IMR-90 (cell line): Measurements from ENCODE around the gene XKR7. TPM values are rescaled to one million over a fixed set of nuclear protein-coding genes. Genes with fewer than 3 reads are reported as not detected.

Experiments used
- ATAC-seq: fragments of 200-7000 bp; cut with Tn5 transposase; 2 replicates; pipeline ENCODE4 v1.9.1; 2020; ENCODE audit warnings: low read depth, mild to moderate bottlenecking, moderate library complexity
- BruUV-seq: library from RNA; stranded (reverse); fragments of 400-500 nt; replicated peaks from 2 replicates; lab custom pipeline; 2021; lab: Mats Ljungman, UMichigan
- CTCF ChIA-PET: fragments of 300-600 bp; formaldehyde crosslinking; extraction: SDS; loops from one replicate; lab custom pipeline; 2021; ENCODE audit warnings: antibody characterized with exemption; lab: Yijun Ruan, JAX
- POLR2A ChIA-PET: fragments of 300-600 bp; sonication (Branson Sonifier 250); formaldehyde crosslinking; loops from one replicate; lab custom pipeline; 2022; ENCODE audit warnings: antibody characterized with exemption; ENCODE audit not compliant: unreplicated experiment; lab: Charles Lee
- DNase-seq: peaks from one replicate; pipeline ENCODE4 v3.0.0; 2013
- H2AFZ ChIP-seq: replicated peaks from 2 replicates; pipeline ENCODE3; 2013; ENCODE audit warnings: low read length, mild to moderate bottlenecking; ENCODE audit not compliant: poor library complexity
- H2AK5ac ChIP-seq: 2 replicates; pipeline ENCODE4 v1.6.1; 2013; ENCODE audit warnings: low read depth, low read length, inconsistent platforms
- H2AK9ac ChIP-seq: replicated peaks from 2 replicates; pipeline ENCODE3; 2013; ENCODE audit warnings: mild to moderate bottlenecking, low read depth, low read length, moderate library complexity; ENCODE audit not compliant: poor library complexity
- H2BK120ac ChIP-seq: 2 replicates; pipeline ENCODE4 v1.6.1; 2013; ENCODE audit warnings: low read depth, low read length, inconsistent platforms
- H2BK15ac ChIP-seq: 3 replicates; pipeline ENCODE4 v1.6.1; 2013; ENCODE audit warnings: low read depth, low read length, inconsistent platforms
- H2BK20ac ChIP-seq: 2 replicates; pipeline ENCODE4 v1.6.1; 2013; ENCODE audit warnings: low read depth, mild to moderate bottlenecking, inconsistent platforms, low read length, moderate library complexity
- H2BK5ac ChIP-seq: 2 replicates; pipeline ENCODE4 v1.6.1; 2013; ENCODE audit warnings: mild to moderate bottlenecking, low read depth, low read length, inconsistent platforms; ENCODE audit not compliant: poor library complexity, severe bottlenecking
- H3K14ac ChIP-seq: replicated peaks from 2 replicates; pipeline ENCODE4 v1.6.1; 2013; ENCODE audit warnings: low read depth, low read length, inconsistent platforms
- H3K18ac ChIP-seq: 2 replicates; pipeline ENCODE4 v1.6.1; 2013; ENCODE audit warnings: low read depth, low read length, control low read depth
- H3K23ac ChIP-seq: 2 replicates; pipeline ENCODE4 v1.6.1; 2013; ENCODE audit warnings: low read depth, low read length, inconsistent platforms
- H3K27ac ChIP-seq: 2 replicates; pipeline ENCODE4 v1.5.1; 2013; ENCODE audit warnings: mild to moderate bottlenecking, control low read depth, low read length; ENCODE audit not compliant: insufficient read depth
- H3K27me3 ChIP-seq: 2 replicates; pipeline ENCODE4 v1.6.1; 2013; ENCODE audit warnings: low read length; ENCODE audit not compliant: control insufficient read depth, insufficient read depth
- H3K36me3 ChIP-seq: 2 replicates; pipeline ENCODE4 v1.6.1; 2013; ENCODE audit warnings: low read length, mixed read lengths; ENCODE audit not compliant: control insufficient read depth, insufficient read depth
- H3K4ac ChIP-seq: 2 replicates; pipeline ENCODE4 v1.6.1; 2013; ENCODE audit warnings: low read depth, low read length, inconsistent platforms
- H3K4me1 ChIP-seq: 2 replicates; pipeline ENCODE4 v1.6.1; 2013; ENCODE audit warnings: low read length, mixed read lengths; ENCODE audit not compliant: control insufficient read depth, insufficient read depth
- H3K4me2 ChIP-seq: 2 replicates; pipeline ENCODE4 v1.6.1; 2013; ENCODE audit warnings: low read depth, mild to moderate bottlenecking, control low read depth, low read length, moderate library complexity
- H3K4me3 ChIP-seq: 2 replicates; pipeline ENCODE4 v1.5.1; 2013; ENCODE audit warnings: low read depth, mild to moderate bottlenecking, control low read depth, low read length, moderate library complexity; ENCODE audit not compliant: insufficient read depth
- H3K56ac ChIP-seq: 2 replicates; pipeline ENCODE4 v1.6.1; 2013; ENCODE audit warnings: low read length, inconsistent platforms; ENCODE audit not compliant: insufficient read depth; ENCODE audit errors: extremely low read depth
- H3K79me1 ChIP-seq, 2 experiments: 2 replicates each; pipeline ENCODE4 v1.6.1; 2013; ENCODE audit warnings: low read length in 2 of 2, inconsistent platforms in 1 of 2, low read depth in 1 of 2
- H3K9ac ChIP-seq: 2 replicates; pipeline ENCODE4 v1.6.1; 2013; ENCODE audit warnings: low read depth, low read length, control low read depth
- H3K9me1 ChIP-seq: 2 replicates; pipeline ENCODE4 v1.6.1; 2013; ENCODE audit warnings: low read length, inconsistent platforms; ENCODE audit not compliant: insufficient read depth
- H3K9me3 ChIP-seq: 2 replicates; pipeline ENCODE4 v1.6.1; 2013; ENCODE audit warnings: low read length; ENCODE audit not compliant: control insufficient read depth, insufficient read depth
- H4K20me1 ChIP-seq: 2 replicates; pipeline ENCODE4 v1.6.1; 2013; ENCODE audit warnings: low read length, inconsistent platforms; ENCODE audit not compliant: insufficient read depth
- H4K5ac ChIP-seq: 2 replicates; pipeline ENCODE4 v1.6.1; 2013; ENCODE audit warnings: mild to moderate bottlenecking, low read depth, low read length, control low read depth
- H4K8ac ChIP-seq, 2 experiments: 2 replicates each; pipeline ENCODE4 v1.6.1; 2013; ENCODE audit warnings: low read depth in 2 of 2, low read length in 2 of 2, control low read depth in 1 of 2, inconsistent platforms in 1 of 2
- H4K91ac ChIP-seq: 2 replicates; pipeline ENCODE4 v1.6.1; 2013; ENCODE audit warnings: low read depth, low read length, inconsistent platforms; ENCODE audit not compliant: insufficient read depth
- CEBPB ChIP-seq: IDR thresholded peaks from 2 replicates; pipeline ENCODE4 v1.6.1; 2012; ENCODE audit warnings: low read depth, low read length, improper control_type of control experiment
- CHD1 ChIP-seq: IDR thresholded peaks from 2 replicates; pipeline ENCODE4 v1.6.1; 2012; ENCODE audit warnings: low read depth, low read length, improper control_type of control experiment
- ELK1 ChIP-seq: fragments of 150-350 bp; IDR thresholded peaks from 2 replicates; pipeline ENCODE4 v1.6.1; 2016; ENCODE audit warnings: low read depth, mild to moderate bottlenecking, low read length, moderate library complexity, borderline replicate concordance
- FOS ChIP-seq: fragments of 150-350 bp; IDR thresholded peaks from 2 replicates; pipeline ENCODE4 v1.6.1; 2016; ENCODE audit warnings: low read depth, low read length
- MAFK ChIP-seq: IDR thresholded peaks from 2 replicates; pipeline ENCODE4 v1.6.1; 2012; ENCODE audit warnings: low read depth, low read length, improper control_type of control experiment
- MAZ ChIP-seq: IDR thresholded peaks from 2 replicates; pipeline ENCODE4 v1.6.1; 2012; ENCODE audit warnings: low read depth, mild to moderate bottlenecking, low read length, improper control_type of control experiment, moderate library complexity, borderline replicate concordance
- MXI1 ChIP-seq: IDR thresholded peaks from 2 replicates; pipeline ENCODE4 v1.6.1; 2012; ENCODE audit warnings: low read depth, mild to moderate bottlenecking, low read length, moderate library complexity, borderline replicate concordance
- NFE2L2 ChIP-seq: fragments of 150-350 bp; IDR thresholded peaks from 2 replicates; pipeline ENCODE4 v1.6.1; 2016; ENCODE audit warnings: low read depth, mild to moderate bottlenecking, low read length
- POLR2A ChIP-seq: IDR thresholded peaks from 2 replicates; pipeline ENCODE4 v1.6.1; 2012; ENCODE audit warnings: mild to moderate bottlenecking, low read depth, low read length
- RAD21 ChIP-seq: IDR thresholded peaks from 2 replicates; pipeline ENCODE4 v1.6.1; 2012; ENCODE audit warnings: low read length, improper control_type of control experiment
- RCOR1 ChIP-seq: IDR thresholded peaks from 2 replicates; pipeline ENCODE4 v1.6.1; 2012; ENCODE audit warnings: mild to moderate bottlenecking, low read length, improper control_type of control experiment; ENCODE audit not compliant: insufficient replicate concordance
- RFX5 ChIP-seq: IDR thresholded peaks from 2 replicates; pipeline ENCODE4 v1.8.0; 2012; ENCODE audit warnings: low read depth, mild to moderate bottlenecking, low read length, moderate library complexity
- SMC3 ChIP-seq: fragments of 150-350 bp; IDR thresholded peaks from 2 replicates; pipeline ENCODE4 v1.6.1; 2016; ENCODE audit warnings: low read depth, mild to moderate bottlenecking, antibody characterized with exemption, low read length, moderate library complexity
- USF2 ChIP-seq: fragments of 150-350 bp; IDR thresholded peaks from 2 replicates; pipeline ENCODE4 v1.6.1; 2017; ENCODE audit warnings: mild to moderate bottlenecking, antibody characterized with exemption, low read length, low read depth
- WGBS, 2 experiments: methylation state at CpG; one replicate each; pipeline versions ENCODE4 v1.1.5 to v1.1.7; 2013; ENCODE audit warnings: missing lambda C conversion rate in 2 of 2; ENCODE audit not compliant: insufficient read length in 1 of 2; ENCODE audit errors: extremely low coverage in 2 of 2; 5-methylcytosine and 5-hydroxymethylcytosine counted together
- dilution Hi-C: fragments of 300-500 bp; cut with HindIII; formaldehyde crosslinking; loops from one replicate; pipeline ENCODE4 v1.14.3; 2018; ENCODE audit warnings: low sequenced_read_pairs; ENCODE audit not compliant: unreplicated experiment
- in situ Hi-C: fragments of 300-500 bp; cut with MboI; formaldehyde crosslinking; loops from 3 replicates; pipeline ENCODE4 v1.14.3; 2019; ENCODE audit warnings: low sequenced_read_pairs, inconsistent platforms, mixed read lengths
- intact Hi-C: fragments of 100-400 bp; cut with micrococcal nuclease; formaldehyde crosslinking; loops from 2 replicates; pipeline ENCODE4 v1.10.0; 2022
- polyA plus RNA-seq, 3 experiments: library from polyadenylated mRNA; depleted of rRNA; stranded (reverse); fragments of >200 nt; gene quantifications; 2 replicates each; pipeline ENCODE4 v1.2.3, GENCODE V29; 2012; ENCODE audit warnings: low replicate concordance in 1 of 3
- total RNA-seq: library from RNA; depleted of rRNA; stranded (reverse); fragments of >200 nt; gene quantifications from 2 replicates; pipeline ENCODE4 v1.2.3, GENCODE V29; 2012

The XKR7 gene
- total and polyA plus RNA-seq, 2 of the 4 experiments (the other 2 are of a cell fraction), result not detected

GRCh38 chr20:31923388-31924331 is 44.3 kb upstream of the XKR7 start:
- 34% methylated on average over 9 of the region's 13 CpGs; no CpG with 5 or more reads in 1 of the 2 experiments for WGBS, 2 experiments
- H3K79me1 ChIP-seq, result no peaks in the 10 kb centered on the region
- in situ Hi-C loops, result no loop called here
- TF ChIP-seq MAFK, result no peak
- TF ChIP-seq USF2, result no peak
- no peak for TF ChIP-seq RFX5
- TF ChIP-seq RAD21, result no peak
- no peak for TF ChIP-seq RCOR1
- TF ChIP-seq MXI1, result no peak
- TF ChIP-seq ELK1, result no peak
- no peak for TF ChIP-seq NFE2L2
- no peak for TF ChIP-seq CHD1
- TF ChIP-seq POLR2A, result no peak
- no peak for TF ChIP-seq SMC3
- no peak for TF ChIP-seq FOS
- TF ChIP-seq MAZ, result no peak
- no peak for TF ChIP-seq CEBPB

More at GRCh38 chr20:31923388-31924331, 44.3 kb upstream of the XKR7 start:
- H3K9ac ChIP-seq, result no peak overlapping the region
- ChIA-PET POLR2A (no interaction called here), CTCF (interaction anchor here (1.0 kb wide), 1 partner anchor 13 kb away, joined by 3 read pairs; no protein-coding TSS in a partner anchor)
- no peak overlapping the region for H2AK5ac ChIP-seq
- H3K56ac ChIP-seq, result no peak overlapping the region
- intact Hi-C loops, result no loop called here
- no peaks in the 10 kb centered on the region for H4K20me1 ChIP-seq
- H3K4me1 ChIP-seq, result no peaks in the 10 kb centered on the region
- no peak for DNase-seq
- no peak overlapping the region for H3K14ac ChIP-seq
- H3K9me3 ChIP-seq, result no peaks in the 10 kb centered on the region
- no peak overlapping the region for H2BK20ac ChIP-seq
- no peak overlapping the region for H4K8ac ChIP-seq
- no peak overlapping the region for H2AK9ac ChIP-seq
- no peak for ATAC-seq
- H2BK5ac ChIP-seq, result no peak overlapping the region
- H3K4me3 ChIP-seq, result no peak overlapping the region
- no peak overlapping the region for H3K27ac ChIP-seq
- H2BK15ac ChIP-seq, result no peak overlapping the region
- H2BK120ac ChIP-seq, result no peak overlapping the region
- no peak overlapping the region for H3K4ac ChIP-seq
- peaks cover 41% of the 10 kb centered on the region for H3K27me3 ChIP-seq
- no peak overlapping the region for H4K5ac ChIP-seq
- no TSS peak for BruUV-seq
- H2AFZ ChIP-seq, result peak overlapping the region; percentile 33
- dilution Hi-C loops, result no loop called here
- no peak overlapping the region for H4K91ac ChIP-seq
- H3K9me1 ChIP-seq, result no peaks in the 10 kb centered on the region
- no peak overlapping the region for H3K23ac ChIP-seq
- H3K18ac ChIP-seq, result no peak overlapping the region
- no peaks in the 10 kb centered on the region for H3K36me3 ChIP-seq
- H3K4me2 ChIP-seq, result no peak overlapping the region
